H1 (cell line): ENCODE data around the gene CRYGD. TPM values are rescaled to one million over a fixed set of nuclear protein-coding genes. Genes with fewer than 3 reads are reported as not detected.

Experiments used
- CTCF ChIA-PET: fragments of 300-600 bp; sonication (Branson Sonifier 250); formaldehyde crosslinking; loops from one replicate; lab custom pipeline; 2021; ENCODE audit not compliant: partially characterized antibody; lab: Charles Lee
- POLR2A ChIA-PET: fragments of 300-600 bp; sonication (Branson Sonifier 250); formaldehyde crosslinking; loops from one replicate; lab custom pipeline; 2021; ENCODE audit warnings: inconsistent platforms; ENCODE audit not compliant: partially characterized antibody; lab: Charles Lee
- DNase-seq, 2 experiments: peaks; one replicate each; pipeline versions ENCODE4 v3.0.0 to v3.0.0-alpha.2; 2010 to 2022; ENCODE audit warnings: low spot score in 2 of 2, low read depth in 1 of 2, mixed read lengths in 1 of 2
- FAIRE-seq: peaks from 2 replicates; lab custom pipeline; 2011; peaks lifted over from hg19 to GRCh38; lab: Jason Lieb, UNC
- H2AFZ ChIP-seq: 2 replicates; pipeline ENCODE4 v1.8.1; 2012; ENCODE audit warnings: low read length, inconsistent platforms
- H2AK5ac ChIP-seq: 2 replicates; pipeline ENCODE4 v1.6.1; 2013; ENCODE audit warnings: low read depth, low read length
- H2BK120ac ChIP-seq: replicated peaks from 2 replicates; pipeline ENCODE3; 2013; ENCODE audit warnings: low read depth, low read length, inconsistent platforms
- H2BK12ac ChIP-seq: 2 replicates; pipeline ENCODE4 v1.6.1; 2013; ENCODE audit warnings: low read depth, low read length
- H2BK15ac ChIP-seq: 2 replicates; pipeline ENCODE4 v1.6.1; 2013; ENCODE audit warnings: low read length
- H2BK20ac ChIP-seq: 2 replicates; pipeline ENCODE4 v1.6.1; 2013; ENCODE audit warnings: low read length
- H2BK5ac ChIP-seq: 2 replicates; pipeline ENCODE4 v1.6.1; 2013; ENCODE audit warnings: low read depth, low read length
- H3K14ac ChIP-seq: 2 replicates; pipeline ENCODE4 v1.6.1; 2013; ENCODE audit warnings: inconsistent platforms; ENCODE audit not compliant: insufficient read length
- H3K18ac ChIP-seq: 2 replicates; pipeline ENCODE4 v1.6.1; 2013; ENCODE audit warnings: low read length; ENCODE audit errors: extremely low read depth
- H3K23ac ChIP-seq: 2 replicates; pipeline ENCODE4 v1.6.1; 2013; ENCODE audit warnings: inconsistent platforms; ENCODE audit not compliant: insufficient read length
- H3K23me2 ChIP-seq: 2 replicates; pipeline ENCODE4 v1.6.1; 2013; ENCODE audit warnings: low read depth, low read length
- H3K27ac ChIP-seq: 2 replicates; pipeline ENCODE4 v1.6.1; 2011; ENCODE audit warnings: low read depth, low read length, inconsistent platforms
- H3K27me3 ChIP-seq, 4 experiments: replicated peaks in 1 of 4; 1 replicate in 1 of 4; 2 replicates in 3 of 4; pipeline versions ENCODE4 v1.6.1 to v1.8.1; 2011 to 2013; ENCODE audit warnings: low read length in 3 of 4, mild to moderate bottlenecking in 3 of 4, inconsistent platforms in 2 of 4, mixed read lengths in 2 of 4, moderate library complexity in 1 of 4; ENCODE audit not compliant: control insufficient read depth in 3 of 4, insufficient read depth in 3 of 4; ENCODE audit errors: extremely low read depth in 1 of 4
- H3K36me3 ChIP-seq, 4 experiments: 2 replicates each; pipeline versions ENCODE4 v1.6.1 to v1.8.1; 2011 to 2013; ENCODE audit warnings: mild to moderate bottlenecking in 4 of 4, low read length in 3 of 4, moderate library complexity in 2 of 4, control low read depth in 1 of 4, inconsistent platforms in 1 of 4; ENCODE audit not compliant: insufficient read depth in 4 of 4, control insufficient read depth in 2 of 4
- H3K4ac ChIP-seq: replicated peaks from 2 replicates; pipeline ENCODE3; 2013; ENCODE audit warnings: low read length, low read depth, mixed read lengths, inconsistent platforms; ENCODE audit not compliant: insufficient read length
- H3K4me1 ChIP-seq, 4 experiments: replicated peaks in 1 of 4; 1 replicate in 1 of 4; 2 replicates in 3 of 4; pipeline versions ENCODE4 v1.6.1 to v1.8.1; 2011 to 2013; ENCODE audit warnings: low read length in 3 of 4, inconsistent platforms in 2 of 4, mixed read lengths in 1 of 4; ENCODE audit not compliant: insufficient read depth in 4 of 4, control insufficient read depth in 3 of 4
- H3K4me2 ChIP-seq, 2 experiments: 2 replicates each; pipeline versions ENCODE4 v1.6.1 to v1.8.1; 2011 to 2013; ENCODE audit warnings: low read depth in 2 of 2, low read length in 2 of 2, control low read depth in 1 of 2, inconsistent platforms in 1 of 2, mild to moderate bottlenecking in 1 of 2; ENCODE audit not compliant: insufficient read depth in 1 of 2
- H3K4me3 ChIP-seq, 4 experiments: fragments of 200-600, 300-600 bp in 1 of 4; sonication (generic), shearing (Covaris generic), sonication (Bioruptor Twin) in 1 of 4; 2 replicates each; pipeline versions ENCODE4 v1.5.1 to v1.8.1; 2011 to 2016; ENCODE audit warnings: low read length in 4 of 4, low read depth in 3 of 4, control low read depth in 2 of 4, inconsistent platforms in 2 of 4, mild to moderate bottlenecking in 2 of 4, mixed read lengths in 1 of 4, moderate library complexity in 1 of 4; ENCODE audit not compliant: insufficient read depth in 2 of 4; ENCODE audit errors: extremely low read depth in 1 of 4
- H3K56ac ChIP-seq: replicated peaks from 2 replicates; pipeline ENCODE3; 2013; ENCODE audit warnings: low read depth, mild to moderate bottlenecking, mixed read lengths, low read length, inconsistent platforms; ENCODE audit not compliant: insufficient read length
- H3K79me1 ChIP-seq: 2 replicates; pipeline ENCODE4 v1.6.1; 2013; ENCODE audit warnings: low read depth, low read length, control low read depth
- H3K79me2 ChIP-seq, 2 experiments: 2 replicates each; pipeline versions ENCODE4 v1.6.1 to v1.8.1; 2012 to 2013; ENCODE audit warnings: low read length in 2 of 2, mild to moderate bottlenecking in 2 of 2, inconsistent platforms in 1 of 2; ENCODE audit not compliant: insufficient read depth in 2 of 2, control insufficient read depth in 1 of 2
- H3K9ac ChIP-seq, 4 experiments: replicated peaks in 1 of 4; 1 replicate in 1 of 4; 2 replicates in 3 of 4; pipeline versions ENCODE4 v1.6.1 to v1.8.1; 2011 to 2013; ENCODE audit warnings: low read depth in 3 of 4, low read length in 3 of 4, control low read depth in 2 of 4, mild to moderate bottlenecking in 2 of 4, moderate library complexity in 2 of 4, inconsistent platforms in 1 of 4; ENCODE audit errors: extremely low read depth in 1 of 4
- H3K9me3 ChIP-seq, 2 experiments: 2 replicates each; pipeline versions ENCODE4 v1.6.1 to v1.8.1; 2012 to 2013; ENCODE audit warnings: mild to moderate bottlenecking in 2 of 2, moderate library complexity in 2 of 2, control low read depth in 1 of 2, inconsistent platforms in 1 of 2, low read depth in 1 of 2, low read length in 1 of 2, mixed read lengths in 1 of 2; ENCODE audit not compliant: insufficient read depth in 2 of 2
- H4K20me1 ChIP-seq, 2 experiments: replicated peaks in 1 of 2; 2 replicates each; pipeline versions ENCODE3 to v1.8.1; 2011 to 2013; ENCODE audit warnings: inconsistent platforms in 2 of 2, low read length in 2 of 2, mild to moderate bottlenecking in 1 of 2; ENCODE audit not compliant: insufficient read depth in 2 of 2, control insufficient read depth in 1 of 2
- H4K5ac ChIP-seq: 2 replicates; pipeline ENCODE4 v1.6.1; 2013; ENCODE audit warnings: low read length, low read depth, mixed read lengths, inconsistent platforms; ENCODE audit not compliant: insufficient read length
- H4K8ac ChIP-seq: 2 replicates; pipeline ENCODE4 v1.8.0; 2013; ENCODE audit warnings: mild to moderate bottlenecking, moderate library complexity, low read length, inconsistent platforms; ENCODE audit not compliant: insufficient read depth; ENCODE audit errors: extremely low read depth
- H4K91ac ChIP-seq: replicated peaks from 2 replicates; pipeline ENCODE3; 2013; ENCODE audit warnings: low read length, mixed read lengths, inconsistent platforms; ENCODE audit not compliant: insufficient read length
- WGBS, 2 experiments: shearing (Covaris generic) in 1 of 2; methylation state at CpG; one replicate each; pipeline versions ENCODE4 v1.1.6 to v1.1.7; 2013 to 2015; ENCODE audit warnings: low lambda C conversion rate in 2 of 2, mixed read lengths in 2 of 2, inconsistent platforms in 1 of 2, low coverage in 1 of 2, missing lambda C conversion rate in 1 of 2; ENCODE audit not compliant: insufficient replicate concordance in 2 of 2, insufficient coverage in 1 of 2, insufficient read length in 1 of 2; ENCODE audit errors: extremely low coverage in 1 of 2, missing lambda C conversion rate in 1 of 2; 5-methylcytosine and 5-hydroxymethylcytosine counted together
- polyA plus RNA-seq, 7 experiments: library from polyadenylated mRNA; depleted of rRNA in 3 of 7; stranded (reverse) in 5 of 7; unstranded in 2 of 7; fragments of >200 nt in 5 of 7; fragments of 200-250 nt in 2 of 7; gene quantifications; 1 replicate in 5 of 7; 2 replicates in 1 of 7; 4 replicates in 1 of 7; pipeline versions ENCODE4 v1.2.1 to v1.2.3, GENCODE V29; 2011 to 2013; ENCODE audit warnings: missing spikeins in 2 of 7, mixed read lengths in 2 of 7
- total RNA-seq: library from RNA; stranded (reverse); fragmentation: NEBNext Ultra II Directional; extraction: Animal tissue kit (Norgen Biotek cat#: 25700); gene quantifications from 2 replicates; pipeline ENCODE4 v1.2.1, GENCODE V29; 2021

The CRYGD gene
- total and polyA plus RNA-seq, 2 of the 8 experiments (the other 6 are each of a cell fraction or from before 2014, with no cell fraction given), result 2.9 to 7.1 TPM

DNA sequence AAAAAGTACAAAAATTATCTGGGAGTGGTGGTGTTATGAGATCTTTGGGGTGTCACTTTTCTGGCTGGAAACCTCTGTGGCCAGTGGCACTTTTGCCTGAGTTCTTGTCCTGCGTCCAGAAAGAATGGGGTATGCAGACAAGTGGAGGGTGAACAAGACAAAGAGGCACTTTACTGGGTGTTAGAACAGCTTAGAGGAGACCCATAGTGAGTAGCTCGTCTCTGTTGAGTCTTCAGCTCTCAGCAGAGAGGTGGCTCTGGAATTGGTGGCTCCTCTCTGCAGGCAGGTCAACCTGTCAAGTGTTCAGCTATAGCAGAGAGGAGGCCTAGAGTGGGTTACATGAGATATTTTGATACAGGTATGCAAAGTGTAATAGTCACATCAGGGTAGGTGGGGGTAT, 26.1 kb downstream of the CRYGD start:
- no peak for FAIRE-seq

More for the DNA sequence above, 26.1 kb downstream of the CRYGD start:
- Histone ChIP-seq H3K27ac (no peak overlapping the region), H2BK120ac (no peak overlapping the region), H3K79me1 (no peaks in the 10 kb centered on the region), H3K79me2 (no peaks in the 10 kb centered on the region), H4K5ac (no peak overlapping the region), H4K8ac (no peak overlapping the region), H3K4me2 (no peak overlapping the region), H3K18ac (no peak overlapping the region), H2BK20ac (no peak overlapping the region), H2BK15ac (no peak overlapping the region), H3K4me1 (no peaks in the 10 kb centered on the region), H4K91ac (no peak overlapping the region), H3K56ac (no peak overlapping the region), H3K23ac (no peak overlapping the region), H2BK5ac (no peak overlapping the region), H2BK12ac (no peak overlapping the region), H3K23me2 (no peaks in the 10 kb centered on the region), H2AFZ (no peak overlapping the region), H2AK5ac (no peak overlapping the region), H3K14ac (no peak overlapping the region), H3K9ac (no peak overlapping the region), H3K27me3 (no peaks in the 10 kb centered on the region), H3K9me3 (no peaks in the 10 kb centered on the region), H3K4ac (no peak overlapping the region), H3K36me3 (no peaks in the 10 kb centered on the region), H4K20me1 (no peaks in the 10 kb centered on the region), H3K4me3 (no peak overlapping the region)
- CTCF ChIA-PET, result interaction anchor here (1.3 kb wide), 2 partner anchors 59 to 156 kb away, joined by 3 to 5 read pairs; partner anchors contain the start of gene IDH1
- POLR2A ChIA-PET, result no interaction called here
- WGBS, 2 experiments, result 59% methylated on average over 2 of the region's 2 CpGs; no CpG with 5 or more reads in 1 of the 2 experiments
- peak in 1 of 2 experiments; percentile 23 for DNase-seq
